Prostate gland (tissue), 2 donors: ENCODE results near the gene WDR1. TPM values are rescaled to one million over a fixed set of nuclear protein-coding genes. Genes with fewer than 3 reads are reported as not detected.

Experiments used
- DNase-seq: peaks from one replicate; pipeline ENCODE4 v3.0.0-alpha.2; 2019; ENCODE audit warnings: low spot score
- H3K27ac ChIP-seq, 2 donors: fragments of 200-600 bp; sonication (generic); 2 replicates each; pipeline ENCODE4 v1.5.1; 2017 to 2019
- H3K27me3 ChIP-seq: fragments of 200-600 bp; sonication (generic); replicated peaks from 2 replicates; pipeline ENCODE4 v1.5.1; 2019; ENCODE audit not compliant: insufficient read depth
- H3K36me3 ChIP-seq, 2 donors: fragments of 200-600 bp; sonication (generic); 1 replicate in 1 of 2; 2 replicates in 1 of 2; pipeline versions ENCODE4 v1.5.1 to v1.8.1; 2017 to 2019
- H3K4me1 ChIP-seq: fragments of 200-600 bp; sonication (generic); replicated peaks from 2 replicates; pipeline ENCODE4 v1.5.1; 2019
- H3K4me3 ChIP-seq, 2 donors: fragments of 200-600 bp; sonication (generic); 2 replicates each; pipeline ENCODE4 v1.5.1; 2017 to 2019
- H3K9me3 ChIP-seq: fragments of 200-600 bp; sonication (generic); 2 replicates; pipeline ENCODE4 v1.5.1; 2017
- POLR2A ChIP-seq: fragments of 450-650 bp; IDR thresholded peaks from one replicate; pipeline ENCODE4 v1.6.1; 2016; ENCODE audit warnings: antibody characterized with exemption, mild to moderate bottlenecking
- POLR2AphosphoS5 ChIP-seq: sonication (generic); formaldehyde crosslinking; IDR thresholded peaks from one replicate; pipeline ENCODE4 v1.6.1; 2017; ENCODE audit warnings: antibody characterized with exemption
- WGBS: methylation state at CpG from one replicate; pipeline ENCODE4 v1.1.5; 2018; 5-methylcytosine and 5-hydroxymethylcytosine counted together
- intact Hi-C: fragments of 100-400 bp; cut with DNase I; formaldehyde crosslinking; loops from one replicate; pipeline ENCODE4 v1.14.2; 2022
- total RNA-seq, 2 donors: library from RNA; depleted of rRNA; stranded (reverse); fragments of >200 nt; gene quantifications; one replicate each; pipeline ENCODE4 v1.1.0, GENCODE V29; 2016
- TF ChIP-seq, protein P1 (sequence below), 4 experiments: fragments of 200-600 bp in 2 of 4; fragments of 450-650 bp in 2 of 4; sonication (generic) in 2 of 4; IDR thresholded peaks; 1 replicate in 3 of 4; 2 replicates in 1 of 4; pipeline ENCODE4 v1.5.1; 2016 to 2019; ENCODE audit warnings: antibody characterized with exemption in 4 of 4, mild to moderate bottlenecking in 2 of 4, moderate library complexity in 2 of 4

Gene WDR1
- total RNA-seq, 2 donors from 2014 or later: 127 to 171 TPM

DNA sequence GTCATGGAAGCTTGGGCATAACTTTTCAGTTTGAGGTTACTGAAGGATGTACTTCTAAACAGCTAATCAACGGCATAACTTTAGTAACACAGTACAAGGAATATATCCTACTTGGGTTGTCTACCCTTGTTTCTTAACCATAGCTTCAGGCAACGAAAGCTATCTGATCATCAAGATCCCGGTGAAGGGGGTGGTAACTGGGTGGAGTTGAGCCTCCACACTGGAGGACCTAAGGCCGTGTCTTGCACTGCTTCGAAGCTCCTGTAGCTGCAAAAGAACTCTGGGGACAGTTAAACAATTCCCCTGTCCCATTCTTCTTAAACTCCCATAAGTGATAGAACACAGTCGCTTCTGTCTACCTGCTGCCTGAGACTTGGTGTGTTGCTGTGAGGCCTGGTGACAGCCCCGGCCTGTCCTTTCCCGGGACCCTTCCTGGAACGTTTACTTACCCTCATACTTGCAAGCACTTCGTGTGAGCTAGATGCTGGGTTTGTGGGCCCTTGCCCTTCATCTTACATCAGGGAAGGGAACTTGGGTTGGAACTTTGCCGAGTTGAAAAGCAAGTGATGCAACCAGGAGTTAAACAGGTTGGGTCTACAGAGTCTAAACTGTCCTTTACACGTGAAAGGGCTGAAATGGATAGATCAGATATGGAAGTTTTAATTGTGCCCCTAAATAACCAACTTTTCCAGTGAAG, 5.8 kb upstream of the WDR1 start:
- no peaks in the 10 kb centered on the region for H3K36me3 ChIP-seq
- H3K9me3 ChIP-seq: no peaks in the 10 kb centered on the region
- TF ChIP-seq, protein P1, sequence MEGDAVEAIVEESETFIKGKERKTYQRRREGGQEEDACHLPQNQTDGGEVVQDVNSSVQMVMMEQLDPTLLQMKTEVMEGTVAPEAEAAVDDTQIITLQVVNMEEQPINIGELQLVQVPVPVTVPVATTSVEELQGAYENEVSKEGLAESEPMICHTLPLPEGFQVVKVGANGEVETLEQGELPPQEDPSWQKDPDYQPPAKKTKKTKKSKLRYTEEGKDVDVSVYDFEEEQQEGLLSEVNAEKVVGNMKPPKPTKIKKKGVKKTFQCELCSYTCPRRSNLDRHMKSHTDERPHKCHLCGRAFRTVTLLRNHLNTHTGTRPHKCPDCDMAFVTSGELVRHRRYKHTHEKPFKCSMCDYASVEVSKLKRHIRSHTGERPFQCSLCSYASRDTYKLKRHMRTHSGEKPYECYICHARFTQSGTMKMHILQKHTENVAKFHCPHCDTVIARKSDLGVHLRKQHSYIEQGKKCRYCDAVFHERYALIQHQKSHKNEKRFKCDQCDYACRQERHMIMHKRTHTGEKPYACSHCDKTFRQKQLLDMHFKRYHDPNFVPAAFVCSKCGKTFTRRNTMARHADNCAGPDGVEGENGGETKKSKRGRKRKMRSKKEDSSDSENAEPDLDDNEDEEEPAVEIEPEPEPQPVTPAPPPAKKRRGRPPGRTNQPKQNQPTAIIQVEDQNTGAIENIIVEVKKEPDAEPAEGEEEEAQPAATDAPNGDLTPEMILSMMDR (IDR thresholded peaks at IDR 0.05): no peak
- TF ChIP-seq POLR2A (no peak), POLR2AphosphoS5 (no peak)
- WGBS: 86% methylated on average over 12 of the region's 12 CpGs
- DNase-seq: no peak
- intact Hi-C loops: no loop called here
- no peaks in the 10 kb centered on the region for H3K4me1 ChIP-seq
- H3K4me3 ChIP-seq: no peak overlapping the region
- no peaks in the 10 kb centered on the region for H3K27me3 ChIP-seq
- no peak overlapping the region for H3K27ac ChIP-seq

DNA sequence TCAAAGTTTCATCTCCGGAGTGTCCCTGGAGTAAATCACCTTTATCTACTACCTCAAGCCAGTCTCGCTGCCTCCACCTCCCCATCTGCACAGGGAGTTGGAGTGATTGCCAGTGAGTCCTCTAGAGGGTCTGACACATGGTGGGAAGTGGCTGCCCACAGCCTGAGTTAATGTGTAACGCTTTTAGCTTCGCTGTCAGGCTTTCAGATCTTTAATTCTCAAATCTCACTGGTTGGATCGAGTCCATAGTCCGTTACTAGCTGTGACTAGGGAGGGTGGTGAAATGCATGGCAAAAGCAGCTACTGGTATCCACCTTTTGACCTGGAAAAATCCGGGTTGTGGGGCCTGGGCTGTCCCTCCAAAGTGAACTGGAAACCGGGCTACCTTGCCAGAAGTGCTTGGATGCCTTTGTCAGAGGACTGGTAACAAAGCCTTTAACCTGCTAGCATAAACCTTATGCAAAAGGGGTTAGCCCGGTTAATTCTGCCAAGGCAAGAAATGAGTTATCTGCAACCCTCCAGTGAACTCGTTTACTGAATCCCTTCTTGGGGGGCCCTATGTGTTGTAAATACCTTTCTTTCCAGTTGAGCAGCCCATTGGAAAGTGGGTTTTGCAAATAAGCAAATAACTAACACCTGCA, 5.1 kb upstream of the WDR1 start:
- no peaks in the 10 kb centered on the region for H3K9me3 ChIP-seq
- TF ChIP-seq POLR2AphosphoS5 (no peak), POLR2A (no peak)
- TF ChIP-seq, protein P1 (IDR thresholded peaks at IDR 0.05): no peak
- H3K4me1 ChIP-seq: no peaks in the 10 kb centered on the region
- no peak for DNase-seq
- H3K27ac ChIP-seq: no peak overlapping the region
- no peaks in the 10 kb centered on the region for H3K27me3 ChIP-seq
- WGBS: 51% methylated on average over 10 of the region's 10 CpGs
- H3K36me3 ChIP-seq: no peaks in the 10 kb centered on the region
- H3K4me3 ChIP-seq: no peak overlapping the region
- intact Hi-C loops: no loop called here

DNA sequence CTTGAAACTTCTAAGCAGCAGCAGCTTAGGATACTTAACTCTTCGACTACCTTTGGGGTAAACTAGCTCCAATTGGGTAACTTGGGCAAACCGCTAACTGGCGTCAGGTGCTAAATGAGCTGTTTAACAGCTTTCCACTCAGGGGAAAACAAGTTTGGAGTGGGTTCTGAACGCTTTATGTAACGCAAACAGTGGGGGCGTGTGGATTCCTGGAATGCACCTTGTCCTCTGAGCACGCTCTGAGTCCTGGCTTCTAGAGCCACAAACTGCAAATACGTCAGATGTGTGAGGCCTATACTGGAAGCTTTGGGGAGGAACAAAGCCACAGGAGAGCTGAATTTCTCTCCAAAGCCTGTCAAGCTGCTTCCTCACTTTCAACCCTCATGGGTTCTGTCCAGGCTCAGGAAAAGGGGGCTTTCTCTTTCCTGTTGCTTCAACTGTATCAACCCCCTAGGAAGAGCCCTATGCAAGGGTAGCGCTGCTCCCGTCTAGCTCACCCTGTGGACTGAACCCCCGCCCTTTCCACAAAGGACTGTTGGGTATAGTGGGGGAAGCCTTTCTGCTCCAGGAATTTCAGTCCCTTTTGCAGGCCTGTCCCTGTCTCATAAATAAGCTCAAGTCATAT, 4.5 kb upstream of the WDR1 start:
- no peak for TF ChIP-seq POLR2A
- TF ChIP-seq POLR2AphosphoS5: no peak
- TF ChIP-seq, protein P1 (IDR thresholded peaks at IDR 0.05): no peak
- Histone ChIP-seq H3K27ac (no peak overlapping the region), H3K4me3 (no peak overlapping the region), H3K36me3 (no peaks in the 10 kb centered on the region), H3K27me3 (no peaks in the 10 kb centered on the region), H3K4me1 (no peaks in the 10 kb centered on the region), H3K9me3 (no peaks in the 10 kb centered on the region)
- no peak for DNase-seq
- intact Hi-C loops: no loop called here
- 84% methylated on average over 11 of the region's 11 CpGs for WGBS

DNA sequence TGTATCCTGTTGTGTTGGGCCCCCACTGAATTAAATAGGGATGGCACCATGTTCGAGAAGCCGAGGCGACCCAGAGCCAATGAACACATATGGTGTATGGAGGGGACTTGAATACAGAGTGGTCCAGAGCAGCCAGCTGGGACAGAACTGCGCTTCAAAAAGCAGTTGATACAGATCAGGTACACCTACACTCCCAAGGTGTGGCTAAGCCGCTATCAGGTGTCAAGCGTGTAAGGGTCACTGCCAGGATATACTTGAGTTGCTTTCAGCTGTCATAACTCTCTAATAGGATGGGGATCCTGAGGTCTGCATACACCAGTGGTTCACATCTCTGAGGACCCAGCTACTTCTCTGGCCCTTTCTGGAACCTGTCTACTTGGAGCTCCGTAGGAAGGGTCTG, 3.2 kb upstream of the WDR1 start:
- Histone ChIP-seq H3K27ac (no peak overlapping the region), H3K4me1 (peaks cover 8% of the 10 kb centered on the region), H3K27me3 (no peaks in the 10 kb centered on the region), H3K9me3 (no peaks in the 10 kb centered on the region), H3K4me3 (no peak overlapping the region), H3K36me3 (no peaks in the 10 kb centered on the region)
- intact Hi-C loops: loop anchor here (5.0 kb wide), 1 partner anchor 42 kb away; no protein-coding TSS in a partner anchor
- no peak for TF ChIP-seq POLR2A
- TF ChIP-seq, protein P1 (IDR thresholded peaks at IDR 0.05): no peak
- TF ChIP-seq POLR2AphosphoS5: no peak
- DNase-seq: no peak
- WGBS: 92% methylated on average over 7 of the region's 7 CpGs
